Transverse colon (tissue), 4 donors: ENCODE results near the gene OR12D1. TPM values are rescaled to one million over a fixed set of nuclear protein-coding genes. Genes with fewer than 3 reads are reported as not detected.
"Not testable (repeated sequence)": the region's sequence is repeated elsewhere in the genome, so short reads cannot be mapped to it uniquely, and the experiment has no call there.

Experiments
- DNase-seq: peaks from one replicate; pipeline ENCODE4 v3.0.0-alpha.2; 2019
- H3K27ac ChIP-seq, 4 donors: fragments of 200-600 bp; sonication (generic); 2 replicates each; pipeline ENCODE4 v1.5.1; 2016 to 2018; ENCODE audit warnings: inconsistent platforms in 4 of 4
- H3K27me3 ChIP-seq: fragments of 200-600 bp; sonication (generic); 2 replicates; pipeline ENCODE4 v1.5.1; 2017; ENCODE audit warnings: inconsistent platforms
- H3K36me3 ChIP-seq, 4 donors: fragments of 200-600 bp; sonication (generic); 2 replicates each; pipeline ENCODE4 v1.5.1; 2017 to 2019; ENCODE audit warnings: inconsistent platforms in 4 of 4
- H3K4me1 ChIP-seq, 4 donors: fragments of 200-600 bp; sonication (generic); 2 replicates each; pipeline ENCODE4 v1.5.1; 2017 to 2020; ENCODE audit warnings: inconsistent platforms in 4 of 4
- H3K4me3 ChIP-seq, 4 donors: fragments of 200-600 bp; sonication (generic); 1 replicate in 1 of 4; 2 replicates in 3 of 4; pipeline versions ENCODE4 v1.5.1 to v1.6.1; 2017 to 2019; ENCODE audit warnings: inconsistent platforms in 4 of 4
- H3K9me3 ChIP-seq, 2 donors: fragments of 200-600 bp; sonication (generic); 2 replicates each; pipeline ENCODE4 v1.5.1; 2017 to 2019; ENCODE audit warnings: inconsistent platforms in 2 of 2
- EP300 ChIP-seq: sonication (generic); formaldehyde crosslinking; IDR thresholded peaks from one replicate; pipeline ENCODE4 v1.6.1; 2017; ENCODE audit warnings: antibody characterized with exemption, low read depth
- POLR2A ChIP-seq: fragments of 450-650 bp; IDR thresholded peaks from one replicate; pipeline ENCODE4 v1.6.1; 2016; ENCODE audit warnings: antibody characterized with exemption, mild to moderate bottlenecking, moderate library complexity
- POLR2AphosphoS5 ChIP-seq, 3 donors: sonication (generic); formaldehyde crosslinking; IDR thresholded peaks; one replicate each; pipeline ENCODE4 v1.6.1; 2016; ENCODE audit warnings: antibody characterized with exemption in 3 of 3
- whole genome bisulfite sequencing, 2 donors: methylation state at CpG; one replicate each; pipeline ENCODE4 v1.1.5; 2018; ENCODE audit warnings: low coverage in 1 of 2; 5-methylcytosine and 5-hydroxymethylcytosine counted together
- in situ Hi-C, 4 donors: fragments of 200-750 bp; cut with MboI; loops; one replicate each; pipeline versions ENCODE4 v1.15.0 to v1.15.1; 2017; ENCODE audit warnings: low sequenced_read_pairs in 3 of 4, low pct_ligation_motif_present in 1 of 4, low pct_unique_long_range_greater_than_20kb in 1 of 4
- intact Hi-C: fragments of 100-400 bp; cut with DNase I; formaldehyde crosslinking; loops from one replicate; pipeline ENCODE4 v1.15.1; 2023; ENCODE audit warnings: low total_unique reads
- total RNA-seq, 4 donors: library from RNA; depleted of rRNA; stranded (reverse); fragments of >200 nt; gene quantifications; one replicate each; pipeline ENCODE4 v1.1.0, GENCODE V29; 2016
- TF ChIP-seq, protein P1 (sequence below), 5 experiments: fragments of 200-600 bp in 3 of 5; fragments of 450-650 bp in 2 of 5; sonication (generic) in 3 of 5; IDR thresholded peaks; 1 replicate in 2 of 5; 2 replicates in 3 of 5; pipeline ENCODE4 v1.5.1; 2016 to 2017; ENCODE audit warnings: antibody characterized with exemption in 5 of 5, inconsistent platforms in 3 of 5, mild to moderate bottlenecking in 2 of 5, moderate library complexity in 1 of 5

Gene OR12D1
- total RNA-seq, 4 donors from 2014 or later: not detected

DNA sequence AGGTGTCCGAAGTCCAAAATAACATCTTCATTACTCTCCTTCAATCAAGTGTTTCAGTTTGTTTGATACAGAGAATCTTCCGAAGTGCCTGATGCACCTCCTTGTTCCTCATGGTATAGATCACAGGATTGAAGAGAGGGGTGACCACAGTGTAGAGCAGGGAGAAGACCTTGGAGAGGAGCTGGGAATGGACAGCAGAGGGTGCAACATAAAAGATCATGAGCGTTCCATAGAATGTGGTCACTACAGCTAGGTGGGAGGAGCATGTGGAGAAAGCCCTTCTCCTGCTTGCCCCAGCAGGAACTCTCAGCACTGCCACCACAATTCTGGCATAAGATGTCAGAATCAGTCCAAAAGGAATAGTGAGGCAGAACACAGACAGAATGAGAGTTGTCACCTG is 11.9 kb downstream of the OR12D1 start:
- Histone ChIP-seq H3K4me1 (no peaks in the 10 kb centered on the region), H3K36me3 (no peaks in the 10 kb centered on the region), H3K27me3 (no peaks in the 10 kb centered on the region), H3K27ac (no peak overlapping the region), H3K9me3 (no peaks in the 10 kb centered on the region), H3K4me3 (no peak overlapping the region)
- no peak for DNase-seq
- in situ Hi-C loops: no loop called here
- WGBS, 2 donors: 61 to 75% methylated on average over 3 of the region's 3 CpGs
- TF ChIP-seq POLR2AphosphoS5 (IDR thresholded peaks at IDR 0.05) (no peak), EP300 (no peak), POLR2A (no peak)
- TF ChIP-seq, protein P1, sequence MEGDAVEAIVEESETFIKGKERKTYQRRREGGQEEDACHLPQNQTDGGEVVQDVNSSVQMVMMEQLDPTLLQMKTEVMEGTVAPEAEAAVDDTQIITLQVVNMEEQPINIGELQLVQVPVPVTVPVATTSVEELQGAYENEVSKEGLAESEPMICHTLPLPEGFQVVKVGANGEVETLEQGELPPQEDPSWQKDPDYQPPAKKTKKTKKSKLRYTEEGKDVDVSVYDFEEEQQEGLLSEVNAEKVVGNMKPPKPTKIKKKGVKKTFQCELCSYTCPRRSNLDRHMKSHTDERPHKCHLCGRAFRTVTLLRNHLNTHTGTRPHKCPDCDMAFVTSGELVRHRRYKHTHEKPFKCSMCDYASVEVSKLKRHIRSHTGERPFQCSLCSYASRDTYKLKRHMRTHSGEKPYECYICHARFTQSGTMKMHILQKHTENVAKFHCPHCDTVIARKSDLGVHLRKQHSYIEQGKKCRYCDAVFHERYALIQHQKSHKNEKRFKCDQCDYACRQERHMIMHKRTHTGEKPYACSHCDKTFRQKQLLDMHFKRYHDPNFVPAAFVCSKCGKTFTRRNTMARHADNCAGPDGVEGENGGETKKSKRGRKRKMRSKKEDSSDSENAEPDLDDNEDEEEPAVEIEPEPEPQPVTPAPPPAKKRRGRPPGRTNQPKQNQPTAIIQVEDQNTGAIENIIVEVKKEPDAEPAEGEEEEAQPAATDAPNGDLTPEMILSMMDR (IDR thresholded peaks at IDR 0.05): no peak
- intact Hi-C loops: no loop called here

DNA sequence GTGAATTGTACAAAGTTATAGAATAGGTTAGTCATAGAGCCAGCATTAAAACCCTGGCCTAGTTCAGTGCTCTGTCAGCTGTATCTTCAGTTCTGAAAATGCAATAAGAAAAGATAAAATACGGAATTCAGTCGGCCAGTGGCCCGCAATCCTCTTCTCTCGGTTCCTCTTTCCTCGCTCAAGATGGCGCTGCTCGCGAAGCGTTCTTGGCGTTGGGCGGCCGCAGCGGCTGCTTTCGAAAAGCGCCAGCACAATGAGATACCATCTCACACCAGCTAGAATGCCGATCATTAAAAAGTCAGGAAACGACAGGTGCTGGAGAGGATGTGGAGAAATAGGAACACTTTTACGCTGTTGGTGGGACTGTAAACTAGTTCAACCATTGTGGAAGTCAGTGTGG is 22.0 kb downstream of the OR12D1 start:
- H3K4me1 ChIP-seq, H3K27ac ChIP-seq, H3K9me3 ChIP-seq, H3K27me3 ChIP-seq, in situ Hi-C loops, DNase-seq, intact Hi-C loops, H3K36me3 ChIP-seq, H3K4me3 ChIP-seq: not testable (repeated sequence)
- 81 to 84% methylated on average over 8 to 18 of the region's 18 CpGs for WGBS, 2 donors

DNA sequence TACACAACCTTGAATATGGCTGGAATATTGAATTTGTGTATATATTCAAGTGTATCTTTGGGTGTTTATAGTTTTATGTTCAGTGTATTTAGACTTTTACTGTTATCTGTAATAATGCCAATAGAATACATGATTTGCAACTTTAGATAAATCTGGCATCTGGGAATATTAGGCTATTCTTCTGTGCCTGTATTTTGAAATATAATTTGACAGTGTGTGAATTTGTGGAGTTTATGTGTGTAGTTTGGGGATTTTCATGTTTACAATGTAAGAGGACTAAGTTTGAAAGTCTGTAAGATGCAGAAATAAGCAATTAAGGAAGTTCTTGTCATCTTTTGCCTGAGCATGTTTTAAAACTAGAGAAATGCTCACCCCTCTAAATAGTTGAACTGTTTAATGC is 24.3 kb downstream of the OR12D1 start, which contains the start of gene OR10C1:
TSS of gene OR10C1 (plus strand) at position 301 of the 400 bp plus-strand sequence. CDS start 710 bp downstream, outside the sequence.
- H3K27me3 ChIP-seq: no peaks in the 10 kb centered on the region
- DNase-seq: no peak
- H3K9me3 ChIP-seq: no peaks in the 10 kb centered on the region
- no peak for TF ChIP-seq POLR2A
- TF ChIP-seq POLR2AphosphoS5 (IDR thresholded peaks at IDR 0.05): no peak
- TF ChIP-seq, protein P1 (IDR thresholded peaks at IDR 0.05): no peak
- TF ChIP-seq EP300: no peak
- no peaks in the 10 kb centered on the region for H3K4me1 ChIP-seq
- intact Hi-C loops (no loop called here), in situ Hi-C loops (no loop called here)
- H3K4me3 ChIP-seq: no peak within 1 kb of the TSS
- H3K36me3 ChIP-seq: no peaks in the 10 kb centered on the region
- no peak within 1 kb of the TSS for H3K27ac ChIP-seq

DNA sequence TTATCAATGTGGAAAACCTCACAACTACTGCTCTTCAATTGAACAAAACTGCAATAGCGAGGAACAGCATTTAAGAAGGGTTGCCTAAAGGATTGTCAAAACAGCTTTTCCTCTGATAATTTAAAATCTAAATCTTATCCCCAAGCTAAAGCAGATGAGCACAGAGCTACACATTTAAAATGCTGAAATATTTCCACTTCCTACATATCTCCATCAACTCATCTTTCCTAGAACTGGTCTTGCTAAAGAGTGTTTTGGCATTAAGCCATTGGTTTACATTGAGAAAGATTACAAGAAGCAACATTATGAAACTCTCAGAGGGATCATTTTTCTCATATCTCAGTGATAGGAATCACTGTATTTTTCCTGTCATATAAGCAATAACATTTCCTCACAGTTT is 28.0 kb downstream of the OR12D1 start:
- intact Hi-C loops (no loop called here), in situ Hi-C loops (no loop called here)
- no peak overlapping the region for H3K4me3 ChIP-seq
- WGBS, 2 donors: 62 to 70% methylated on average over 1 of the region's 1 CpG
- no peak overlapping the region for H3K27ac ChIP-seq
- no peaks in the 10 kb centered on the region for H3K4me1 ChIP-seq
- DNase-seq: no peak
- TF ChIP-seq, protein P1 (IDR thresholded peaks at IDR 0.05): no peak
- no peak for TF ChIP-seq POLR2A
- TF ChIP-seq EP300: no peak
- no peak for TF ChIP-seq POLR2AphosphoS5 (IDR thresholded peaks at IDR 0.05)
- H3K9me3 ChIP-seq: no peaks in the 10 kb centered on the region
- peaks cover 4% of the 10 kb centered on the region for H3K27me3 ChIP-seq
- H3K36me3 ChIP-seq: no peaks in the 10 kb centered on the region

DNA sequence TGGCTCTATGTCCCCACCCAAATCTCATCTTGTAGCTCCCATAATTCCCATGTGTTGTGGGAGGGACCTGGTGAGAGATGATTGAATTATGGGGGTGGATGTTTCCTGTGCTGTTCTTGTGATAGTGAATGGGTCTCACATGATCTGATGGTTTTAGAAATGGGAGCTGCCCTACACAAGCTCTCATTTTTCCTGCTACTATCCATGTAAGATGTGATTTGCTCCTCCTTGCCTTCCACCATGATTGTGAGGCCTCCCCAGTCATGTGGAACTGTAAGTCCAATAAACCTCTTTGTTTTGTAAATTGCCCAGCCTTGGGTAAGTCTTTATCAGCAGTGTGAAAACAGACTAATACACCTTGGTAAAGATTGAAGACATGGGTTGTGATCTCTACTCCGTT is 29.3 kb downstream of the OR12D1 start:
- WGBS, 2 donors: 50 to 57% methylated on average over 1 of the region's 1 CpG
- H3K36me3 ChIP-seq, H3K27ac ChIP-seq, H3K4me3 ChIP-seq, H3K4me1 ChIP-seq, H3K9me3 ChIP-seq, in situ Hi-C loops, intact Hi-C loops, H3K27me3 ChIP-seq, DNase-seq: not testable (repeated sequence)
